Prostate gland (tissue), 2 donors: ENCODE results near the gene RTN4RL2. TPM values are rescaled to one million over a fixed set of nuclear protein-coding genes. Genes with fewer than 3 reads are reported as not detected.

ENCODE experiments used
- DNase-seq: peaks from one replicate; pipeline ENCODE4 v3.0.0-alpha.2; 2019; ENCODE audit warnings: low spot score
- H3K27ac ChIP-seq, 2 donors: fragments of 200-600 bp; sonication (generic); 2 replicates each; pipeline ENCODE4 v1.5.1; 2017 to 2019
- H3K27me3 ChIP-seq: fragments of 200-600 bp; sonication (generic); replicated peaks from 2 replicates; pipeline ENCODE4 v1.5.1; 2019; ENCODE audit not compliant: insufficient read depth
- H3K36me3 ChIP-seq, 2 donors: fragments of 200-600 bp; sonication (generic); 1 replicate in 1 of 2; 2 replicates in 1 of 2; pipeline versions ENCODE4 v1.5.1 to v1.8.1; 2017 to 2019
- H3K4me1 ChIP-seq: fragments of 200-600 bp; sonication (generic); replicated peaks from 2 replicates; pipeline ENCODE4 v1.5.1; 2019
- H3K4me3 ChIP-seq, 2 donors: fragments of 200-600 bp; sonication (generic); 2 replicates each; pipeline ENCODE4 v1.5.1; 2017 to 2019
- H3K9me3 ChIP-seq: fragments of 200-600 bp; sonication (generic); 2 replicates; pipeline ENCODE4 v1.5.1; 2017
- CTCF ChIP-seq, 4 experiments: fragments of 200-600 bp in 2 of 4; fragments of 450-650 bp in 2 of 4; sonication (generic) in 2 of 4; IDR thresholded peaks; 1 replicate in 3 of 4; 2 replicates in 1 of 4; pipeline ENCODE4 v1.5.1; 2016 to 2019; ENCODE audit warnings: antibody characterized with exemption in 4 of 4, mild to moderate bottlenecking in 2 of 4, moderate library complexity in 2 of 4
- POLR2A ChIP-seq: fragments of 450-650 bp; IDR thresholded peaks from one replicate; pipeline ENCODE4 v1.6.1; 2016; ENCODE audit warnings: antibody characterized with exemption, mild to moderate bottlenecking
- POLR2AphosphoS5 ChIP-seq: sonication (generic); formaldehyde crosslinking; IDR thresholded peaks from one replicate; pipeline ENCODE4 v1.6.1; 2017; ENCODE audit warnings: antibody characterized with exemption
- whole genome bisulfite sequencing: methylation state at CpG from one replicate; pipeline ENCODE4 v1.1.5; 2018; 5-methylcytosine and 5-hydroxymethylcytosine counted together
- intact Hi-C: fragments of 100-400 bp; cut with DNase I; formaldehyde crosslinking; loops from one replicate; pipeline ENCODE4 v1.14.2; 2022
- small RNA-seq, 2 donors: library from RNA; depleted of rRNA; stranded (forward); fragments of <200 nt; gene quantifications; one replicate each; pipeline ENCODE3, GENCODE V24; 2016
- total RNA-seq, 2 donors: library from RNA; depleted of rRNA; stranded (reverse); fragments of >200 nt; gene quantifications; one replicate each; pipeline ENCODE4 v1.1.0, GENCODE V29; 2016

The RTN4RL2 gene
- total RNA-seq, 2 donors from 2014 or later, result 0.51 to 2.0 TPM

- DNase-seq, result no peak
- Histone ChIP-seq H3K4me1 (no peaks in the 10 kb centered on the region), H3K9me3 (no peaks in the 10 kb centered on the region), H3K36me3 (no peaks in the 10 kb centered on the region), H3K4me3 (no peak overlapping the region), H3K27ac (no peak overlapping the region), H3K27me3 (no peaks in the 10 kb centered on the region)
- intact Hi-C loops, result loop anchor here (10.0 kb wide), 1 partner anchor 179 kb away; no protein-coding TSS in a partner anchor
- WGBS, result 96% methylated on average over 4 of the region's 4 CpGs
- no peak for TF ChIP-seq POLR2AphosphoS5
- TF ChIP-seq POLR2A, result no peak
- no peak for TF ChIP-seq CTCF (IDR thresholded peaks at IDR 0.05)
Measured at GRCh38 chr11:57523419-57523818, 63.1 kb downstream of the RTN4RL2 start.

Small RNAs within 50 kb of the gene (small RNA-seq; reads per million reads assigned to genes)
- gene RNA5SP341, result 0 reads per million in 2 donors

Other genes starting within 250 kb of the RTN4RL2 start
- 1 to 10 TPM in 1 of 2 donors, not detected in 1; 1.7 TPM for gene APLNR, start 223.3 kb upstream of the RTN4RL2 start, total RNA-seq
- 100 to 1,000 TPM; 140 to 158 TPM for gene TNKS1BP1, start 135.6 kb upstream of the RTN4RL2 start, total RNA-seq
- gene SSRP1, start 124.6 kb upstream of the RTN4RL2 start, total RNA-seq, result 10 to 100 TPM; 82.6 to 85.4 TPM
- gene P2RX3, start 122.2 kb upstream of the RTN4RL2 start, total RNA-seq, result under 1 TPM in 1 of 2 donors, not detected in 1; 0.40 TPM
- not detected for gene PRG3, start 79.4 kb upstream of the RTN4RL2 start, total RNA-seq
- under 1 TPM in 1 of 2 donors, not detected in 1; 0.36 TPM for gene PRG2, start 69.9 kb upstream of the RTN4RL2 start, total RNA-seq
- gene SLC43A3, start 33.4 kb upstream of the RTN4RL2 start, total RNA-seq, result 10 to 100 TPM; 23.3 to 39.8 TPM
- 10 to 100 TPM; 18.2 to 20.9 TPM for gene SLC43A1, start 55.2 kb downstream of the RTN4RL2 start, total RNA-seq
- 10 to 100 TPM; 35.2 to 44.3 TPM for gene TIMM10, start 70.2 kb downstream of the RTN4RL2 start, total RNA-seq
- gene SMTNL1, start 77.1 kb downstream of the RTN4RL2 start, total RNA-seq, result 1 to 10 TPM in 1 of 2 donors, not detected in 1; 1.4 TPM
- 10 to 100 TPM; 42.3 to 44.6 TPM for gene UBE2L6, start 107.1 kb downstream of the RTN4RL2 start, total RNA-seq
- gene SERPING1, start 137.2 kb downstream of the RTN4RL2 start, total RNA-seq, result 100 to 1,000 TPM in 1 of 2 donors, 10 to 100 TPM in 1; 88.7 to 205 TPM
- gene YPEL4, start 189.4 kb downstream of the RTN4RL2 start, total RNA-seq, result 1 to 10 TPM in 1 of 2 donors, under 1 TPM in 1; 0.46 to 3.6 TPM
- 10 to 100 TPM in 1 of 2 donors, 1 to 10 TPM in 1; 9.3 to 11.0 TPM for gene CLP1, start 197.2 kb downstream of the RTN4RL2 start, total RNA-seq
- 10 to 100 TPM; 65.4 to 69.9 TPM for gene ZDHHC5, start 207.6 kb downstream of the RTN4RL2 start, total RNA-seq